Trophoblast cell (in vitro differentiated cells and primary cell): Measurements from ENCODE around the gene PRRX1.

Experiments used
- DNase-seq, 2 donors: peaks; one replicate each; pipeline ENCODE4 v3.0.0-alpha.2; 2016
- H2AFZ ChIP-seq: 2 replicates; pipeline ENCODE4 v1.6.1; 2013; ENCODE audit warnings: low read length, moderate library complexity, mild to moderate bottlenecking; ENCODE audit not compliant: insufficient read depth, poor library complexity
- H2AK5ac ChIP-seq: 2 replicates; pipeline ENCODE4 v1.6.1; 2013; ENCODE audit warnings: mild to moderate bottlenecking, low read length
- H2BK120ac ChIP-seq: 2 replicates; pipeline ENCODE4 v1.6.1; 2013; ENCODE audit warnings: low read length, mild to moderate bottlenecking, moderate library complexity; ENCODE audit not compliant: insufficient read depth, poor library complexity
- H2BK12ac ChIP-seq: 2 replicates; pipeline ENCODE4 v1.6.1; 2013; ENCODE audit warnings: mild to moderate bottlenecking, low read length, moderate library complexity
- H2BK5ac ChIP-seq: 2 replicates; pipeline ENCODE4 v1.6.1; 2013; ENCODE audit warnings: low read length, low read depth, moderate library complexity, mild to moderate bottlenecking; ENCODE audit not compliant: poor library complexity
- H3K14ac ChIP-seq: 2 replicates; pipeline ENCODE4 v1.6.1; 2013; ENCODE audit warnings: mild to moderate bottlenecking, low read length
- H3K18ac ChIP-seq: 2 replicates; pipeline ENCODE4 v1.6.1; 2013; ENCODE audit warnings: mild to moderate bottlenecking, low read length
- H3K23ac ChIP-seq: 2 replicates; pipeline ENCODE4 v1.6.1; 2013; ENCODE audit warnings: low read length
- H3K27ac ChIP-seq: 2 replicates; pipeline ENCODE4 v1.5.1; 2013; ENCODE audit warnings: low read depth, mild to moderate bottlenecking, inconsistent platforms, low read length, moderate library complexity
- H3K27me3 ChIP-seq: 2 replicates; pipeline ENCODE4 v1.6.1; 2013; ENCODE audit warnings: inconsistent platforms, mild to moderate bottlenecking, low read length, moderate library complexity; ENCODE audit not compliant: insufficient read depth
- H3K36me3 ChIP-seq, 2 experiments: 1 replicate in 1 of 2; 2 replicates in 1 of 2; pipeline ENCODE4 v1.6.1; 2013; ENCODE audit warnings: low read length in 2 of 2, mild to moderate bottlenecking in 2 of 2, moderate library complexity in 1 of 2; ENCODE audit not compliant: insufficient read depth in 2 of 2, control insufficient read depth in 1 of 2
- H3K4ac ChIP-seq: 2 replicates; pipeline ENCODE4 v1.6.1; 2013; ENCODE audit warnings: low read depth, mild to moderate bottlenecking, low read length, moderate library complexity
- H3K4me1 ChIP-seq, 2 experiments: 1 replicate in 1 of 2; 2 replicates in 1 of 2; pipeline ENCODE4 v1.6.1; 2013; ENCODE audit warnings: low read length in 2 of 2, mild to moderate bottlenecking in 2 of 2, moderate library complexity in 1 of 2; ENCODE audit not compliant: insufficient read depth in 2 of 2, control insufficient read depth in 1 of 2
- H3K4me2 ChIP-seq: 2 replicates; pipeline ENCODE4 v1.6.1; 2013; ENCODE audit warnings: inconsistent platforms, mild to moderate bottlenecking, low read length, moderate library complexity
- H3K4me3 ChIP-seq: 2 replicates; pipeline ENCODE4 v1.5.1; 2013; ENCODE audit warnings: mild to moderate bottlenecking, low read depth, low read length, inconsistent platforms
- H3K79me1 ChIP-seq: one replicate; pipeline ENCODE4 v1.6.1; 2013; ENCODE audit warnings: low read length
- H3K79me2 ChIP-seq: 2 replicates; pipeline ENCODE4 v1.6.1; 2013; ENCODE audit warnings: low read length, mild to moderate bottlenecking; ENCODE audit not compliant: control insufficient read depth, insufficient read depth, poor library complexity
- H3K9ac ChIP-seq: 2 replicates; pipeline ENCODE4 v1.6.1; 2013; ENCODE audit warnings: mild to moderate bottlenecking, low read length
- H3K9me3 ChIP-seq: 2 replicates; pipeline ENCODE4 v1.6.1; 2013; ENCODE audit warnings: low read depth, mild to moderate bottlenecking, control low read depth, inconsistent platforms, low read length; ENCODE audit not compliant: insufficient read depth
- H4K12ac ChIP-seq: 2 replicates; pipeline ENCODE4 v1.6.1; 2013; ENCODE audit warnings: low read depth, mild to moderate bottlenecking, low read length, moderate library complexity
- H4K8ac ChIP-seq: 2 replicates; pipeline ENCODE4 v1.6.1; 2013; ENCODE audit warnings: low read depth, mild to moderate bottlenecking, low read length, moderate library complexity
- H4K91ac ChIP-seq: one replicate; pipeline ENCODE4 v1.6.1; 2013; ENCODE audit warnings: low read depth, mild to moderate bottlenecking, low read length, moderate library complexity
- WGBS: extraction: QIAGEN DNeasy Blood & Tissue Kit; methylation state at CpG from one replicate; pipeline ENCODE4 v1.1.7; 2013; ENCODE audit warnings: missing lambda C conversion rate; ENCODE audit not compliant: insufficient read length, insufficient coverage; ENCODE audit errors: extremely low coverage; 5-methylcytosine and 5-hydroxymethylcytosine counted together

Gene PRRX1

DNA sequence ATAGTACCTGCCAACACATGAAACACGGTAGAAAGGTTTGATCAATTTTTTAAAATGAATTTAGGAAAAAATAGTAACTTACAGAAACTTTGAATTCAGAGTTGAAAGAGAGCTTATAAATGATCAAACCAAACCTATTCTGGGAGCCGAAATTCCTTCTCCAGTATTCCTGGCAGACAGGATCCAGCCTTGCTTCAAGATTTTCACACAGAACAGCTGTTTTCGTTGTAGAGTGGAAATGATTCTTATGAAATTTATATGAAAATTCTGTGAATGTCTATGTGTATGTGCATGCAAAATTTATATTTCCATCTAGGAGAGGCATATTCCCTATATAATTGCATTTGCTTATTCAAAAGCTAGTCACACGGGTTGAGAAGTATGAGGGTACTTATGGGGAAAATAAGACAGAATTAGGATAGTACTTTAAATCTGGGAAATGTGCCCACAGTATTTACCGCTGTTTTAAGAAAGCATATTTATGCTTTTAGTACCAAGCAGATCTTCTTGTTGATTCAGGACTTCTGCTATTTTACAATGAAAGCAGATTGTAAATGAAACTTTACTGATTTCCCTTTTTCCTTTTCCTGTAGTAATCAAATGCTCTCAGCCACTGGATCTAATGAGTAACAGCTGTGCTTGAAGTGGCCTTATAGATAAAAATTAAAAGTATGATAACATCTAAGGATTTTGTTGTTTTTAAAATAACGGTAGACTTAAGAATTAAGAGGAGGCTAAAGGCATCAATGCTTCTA, 30.4 kb downstream of the PRRX1 start:
- Histone ChIP-seq H4K12ac (no peak overlapping the region), H4K91ac (no peak overlapping the region), H3K4me1 (peaks cover 0 to 2% of the 10 kb centered on the region in 2 experiments), H2BK120ac (no peak overlapping the region), H3K27me3 (no peaks in the 10 kb centered on the region), H3K4me2 (no peak overlapping the region), H3K79me1 (no peaks in the 10 kb centered on the region), H3K14ac (no peak overlapping the region), H3K9ac (no peak overlapping the region), H3K79me2 (no peaks in the 10 kb centered on the region), H3K4ac (no peak overlapping the region), H3K36me3 (no peaks in the 10 kb centered on the region), H4K8ac (no peak overlapping the region), H3K23ac (no peak overlapping the region), H3K27ac (no peak overlapping the region), H2BK12ac (no peak overlapping the region), H2AFZ (no peak overlapping the region), H3K18ac (no peak overlapping the region), H3K9me3 (no peaks in the 10 kb centered on the region), H2AK5ac (no peak overlapping the region), H3K4me3 (no peak overlapping the region), H2BK5ac (no peak overlapping the region)
- no peak for DNase-seq
- 100% methylated on average over 1 of the region's 6 CpGs for WGBS

- H3K79me1 ChIP-seq = no peaks in the 10 kb centered on the region
- H2BK120ac ChIP-seq = no peak overlapping the region
- no peak overlapping the region for H2AK5ac ChIP-seq
- H4K91ac ChIP-seq = no peak overlapping the region
- H2BK12ac ChIP-seq = no peak overlapping the region
- no peak for DNase-seq
- no peak overlapping the region for H3K23ac ChIP-seq
- no peak overlapping the region for H3K4me3 ChIP-seq
- H2AFZ ChIP-seq = no peak overlapping the region
- H3K18ac ChIP-seq = no peak overlapping the region
- no peak overlapping the region for H3K4me2 ChIP-seq
- no peak overlapping the region for H3K14ac ChIP-seq
- no peak overlapping the region for H3K4ac ChIP-seq
- no peak overlapping the region for H2BK5ac ChIP-seq
- no peaks in the 10 kb centered on the region for H3K79me2 ChIP-seq
- H3K4me1 ChIP-seq = peaks cover 0 to 2% of the 10 kb centered on the region in 2 experiments
- H4K8ac ChIP-seq = no peak overlapping the region
- no peak overlapping the region for H3K27ac ChIP-seq
- no peaks in the 10 kb centered on the region for H3K9me3 ChIP-seq
- no peaks in the 10 kb centered on the region for H3K27me3 ChIP-seq
- H3K9ac ChIP-seq = no peak overlapping the region
- H3K36me3 ChIP-seq = no peaks in the 10 kb centered on the region
- no CpG with 5 or more reads among the region's 6 CpGs for WGBS
- no peak overlapping the region for H4K12ac ChIP-seq
Observed at GRCh38 chr1:170695955-170696590, 32.1 kb downstream of the PRRX1 start.

- no peak overlapping the region for H3K27ac ChIP-seq
- WGBS = no CpG with 5 or more reads among the region's 6 CpGs
- H3K79me1 ChIP-seq = no peaks in the 10 kb centered on the region
- no peak overlapping the region for H3K4ac ChIP-seq
- no peak overlapping the region for H2AFZ ChIP-seq
- no peaks in the 10 kb centered on the region for H3K79me2 ChIP-seq
- DNase-seq = no peak
- H2BK120ac ChIP-seq = no peak overlapping the region
- no peak overlapping the region for H3K9ac ChIP-seq
- H2BK5ac ChIP-seq = no peak overlapping the region
- no peak overlapping the region for H3K23ac ChIP-seq
- H2BK12ac ChIP-seq = no peak overlapping the region
- no peak overlapping the region for H4K91ac ChIP-seq
- H3K9me3 ChIP-seq = no peaks in the 10 kb centered on the region
- no peaks in the 10 kb centered on the region for H3K36me3 ChIP-seq
- H4K8ac ChIP-seq = no peak overlapping the region
- peaks cover 0 to 2% of the 10 kb centered on the region in 2 experiments for H3K4me1 ChIP-seq
- no peak overlapping the region for H3K4me2 ChIP-seq
- no peaks in the 10 kb centered on the region for H3K27me3 ChIP-seq
- H3K18ac ChIP-seq = no peak overlapping the region
- H3K4me3 ChIP-seq = no peak overlapping the region
- H2AK5ac ChIP-seq = no peak overlapping the region
- H4K12ac ChIP-seq = no peak overlapping the region
- no peak overlapping the region for H3K14ac ChIP-seq
Observed at GRCh38 chr1:170696591-170697290, 32.8 kb downstream of the PRRX1 start.

DNA sequence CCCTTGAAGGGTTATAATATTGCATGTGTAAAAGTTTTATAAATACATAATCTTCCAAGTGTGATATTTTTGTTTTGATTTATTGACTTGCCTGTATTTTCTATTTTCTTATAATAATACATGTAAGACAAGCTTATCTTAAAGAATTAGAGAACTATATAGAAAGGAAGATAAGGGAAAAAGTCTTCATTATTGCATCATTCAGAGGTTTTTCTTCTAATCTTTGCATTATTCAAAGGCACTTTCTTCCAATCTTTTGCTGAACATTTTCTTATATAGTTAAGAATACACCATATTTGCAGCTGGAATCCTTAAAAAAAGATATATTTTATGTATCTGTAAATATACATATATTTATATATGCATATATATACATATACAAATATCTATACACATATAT, 33.4 kb downstream of the PRRX1 start:
- Histone ChIP-seq H3K9me3 (no peaks in the 10 kb centered on the region), H3K79me2 (no peaks in the 10 kb centered on the region), H3K4me2 (no peak overlapping the region), H3K4me3 (no peak overlapping the region), H4K91ac (no peak overlapping the region), H2AFZ (no peak overlapping the region), H4K12ac (no peak overlapping the region), H3K9ac (no peak overlapping the region), H3K23ac (no peak overlapping the region), H2AK5ac (no peak overlapping the region), H3K79me1 (no peaks in the 10 kb centered on the region), H3K4ac (no peak overlapping the region), H4K8ac (no peak overlapping the region), H3K18ac (no peak overlapping the region), H3K14ac (no peak overlapping the region), H2BK12ac (no peak overlapping the region), H3K27ac (no peak overlapping the region), H2BK120ac (no peak overlapping the region), H3K4me1 (peaks cover 0 to 2% of the 10 kb centered on the region in 2 experiments), H2BK5ac (no peak overlapping the region), H3K27me3 (no peaks in the 10 kb centered on the region), H3K36me3 (no peaks in the 10 kb centered on the region)
- DNase-seq = no peak
